NCI-H2196 treated with DMSO at 0.1 percent for 48 hours (cell line): Measurements from ENCODE around the gene TUBB4A.

ENCODE experiments used
- DNase-seq: peaks from one replicate; lab custom pipeline; 2025; ENCODE audit not compliant: unreplicated experiment; lab: John Stamatoyannopoulos, UW

Gene TUBB4A

DNA sequence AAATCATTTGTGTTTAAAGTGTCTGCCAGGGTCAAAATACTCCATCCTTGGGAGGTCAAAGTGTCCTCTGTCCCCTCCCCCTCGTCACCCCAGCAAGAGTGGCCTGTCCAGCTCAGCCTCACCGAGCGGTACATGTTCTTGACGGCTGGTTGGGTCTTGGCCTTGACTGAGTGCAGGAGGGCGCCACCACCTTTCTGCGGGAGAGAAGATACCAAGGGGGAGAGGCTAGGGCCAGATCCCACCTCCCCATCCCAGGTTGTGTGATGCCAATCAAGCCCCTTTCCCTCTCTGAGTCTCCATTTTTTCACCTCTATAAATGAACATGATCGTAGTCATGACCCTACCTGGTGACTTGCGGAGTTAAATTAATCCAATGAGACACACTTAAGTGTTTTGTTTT is 31.9 kb downstream of the TUBB4A start:
- no peak for DNase-seq

GRCh38 chr19:6467384-6467783 is 34.7 kb downstream of the TUBB4A start:
- DNase-seq: no peak

GRCh38 chr19:6466526-6467248 is 35.4 kb downstream of the TUBB4A start:
- DNase-seq: no peak

DNA sequence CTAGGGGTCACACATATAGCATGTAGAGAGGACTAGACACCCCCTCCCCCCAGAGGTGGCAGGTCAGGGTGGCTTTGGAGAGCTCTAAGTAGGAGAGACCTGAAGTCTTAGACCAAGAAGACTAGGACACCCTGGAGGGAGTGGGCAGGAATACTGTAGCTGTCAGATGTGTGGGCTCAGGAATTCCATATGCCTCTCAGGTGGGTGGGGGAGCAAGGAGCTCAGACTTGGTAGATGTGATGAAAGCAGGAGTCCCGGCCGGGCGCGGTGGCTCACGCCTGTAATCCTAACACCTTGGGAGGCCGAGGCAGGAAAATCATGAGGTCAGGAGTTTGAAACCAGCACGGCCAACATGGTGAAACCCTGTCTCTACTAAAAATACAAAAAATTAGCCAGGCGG is 36.4 kb downstream of the TUBB4A start:
- no peak for DNase-seq

- DNase-seq: no peak
Observed at GRCh38 chr19:6465006-6465405, 37.1 kb downstream of the TUBB4A start.

DNA sequence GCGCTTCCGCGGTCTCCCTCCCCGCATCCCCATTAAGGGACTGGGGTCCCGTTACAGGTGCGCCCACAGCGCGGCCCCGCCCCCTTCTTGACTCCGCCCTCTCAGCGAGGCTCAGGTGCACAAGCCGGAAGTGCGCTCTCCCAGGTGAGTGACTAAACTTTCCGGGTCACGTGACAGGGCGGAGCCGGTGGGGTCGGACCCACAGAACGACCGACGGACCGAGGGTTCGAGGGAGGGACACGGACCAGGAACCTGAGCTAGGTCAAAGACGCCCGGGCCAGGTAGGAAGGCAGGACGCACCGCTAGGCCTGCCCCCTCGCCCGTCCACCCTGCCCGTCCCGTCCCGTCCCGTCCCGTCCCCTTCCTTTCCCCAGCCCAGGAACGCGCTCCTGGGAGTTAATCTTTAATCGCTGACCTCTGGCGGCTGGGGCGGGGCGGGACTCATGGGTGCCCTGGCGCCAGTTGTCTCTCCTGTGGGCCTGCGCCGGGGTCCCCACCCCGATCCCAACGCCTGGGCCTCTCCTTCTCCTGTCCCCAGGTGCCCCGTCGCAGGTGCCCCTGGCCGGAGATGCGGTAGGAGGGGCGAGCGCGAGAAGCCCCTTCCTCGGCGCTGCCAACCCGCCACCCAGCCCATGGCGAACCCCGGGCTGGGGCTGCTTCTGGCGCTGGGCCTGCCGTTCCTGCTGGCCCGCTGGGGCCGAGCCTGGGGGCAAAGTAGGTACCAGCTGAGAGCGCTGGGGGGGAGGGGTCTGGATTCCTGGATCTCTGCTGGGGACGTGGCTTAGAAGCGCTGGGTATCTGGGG is 37.8 kb downstream of the TUBB4A start, which contains the start of gene CRB3:
CRB3 (plus strand) TSS at position 202 of the 804 bp plus-strand sequence; CDS start at position 633, 431 bp downstream.
- peak; percentile 50 for DNase-seq

- DNase-seq: peak; percentile 96
Observed at GRCh38 chr19:6460099-6460884, 41.8 kb downstream of the TUBB4A start.

GRCh38 chr19:6459262-6460098 is 42.6 kb downstream of the TUBB4A start, which contains the start of gene SLC25A23:
Gene SLC25A23, minus strand, starts transcription at chr19:6459792. Its CDS starts 164 bp downstream, at chr19:6459628.
- DNase-seq: no peak

DNA sequence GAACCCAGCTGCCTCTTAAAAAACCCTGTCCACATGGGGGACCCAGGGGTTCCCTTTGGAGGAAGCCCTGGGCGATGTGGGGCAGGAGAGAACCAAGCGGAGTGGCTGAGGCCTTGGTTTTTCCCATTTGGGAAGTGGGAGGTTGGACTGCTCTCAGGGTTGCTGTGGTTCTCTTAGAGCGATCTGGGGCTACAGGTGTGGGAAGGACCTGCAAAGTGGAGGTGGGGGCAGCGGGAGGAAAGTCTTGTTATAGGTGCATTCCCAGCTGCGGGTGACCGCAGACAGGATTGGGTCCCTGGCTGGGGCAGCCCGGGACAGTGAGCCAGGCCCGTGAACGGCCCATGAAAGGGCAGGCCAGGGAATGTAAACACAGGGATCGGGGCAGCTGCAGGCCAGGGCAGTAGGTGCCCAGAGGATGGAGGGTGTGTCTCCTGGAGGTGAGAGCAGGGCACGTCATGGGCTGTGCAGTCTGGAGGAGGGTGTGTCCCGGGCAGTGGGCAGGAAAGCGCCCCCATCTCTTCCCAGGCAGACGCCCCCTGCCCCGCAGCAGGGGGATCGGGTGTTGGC is 43.3 kb downstream of the TUBB4A start:
- DNase-seq: no peak

DNA sequence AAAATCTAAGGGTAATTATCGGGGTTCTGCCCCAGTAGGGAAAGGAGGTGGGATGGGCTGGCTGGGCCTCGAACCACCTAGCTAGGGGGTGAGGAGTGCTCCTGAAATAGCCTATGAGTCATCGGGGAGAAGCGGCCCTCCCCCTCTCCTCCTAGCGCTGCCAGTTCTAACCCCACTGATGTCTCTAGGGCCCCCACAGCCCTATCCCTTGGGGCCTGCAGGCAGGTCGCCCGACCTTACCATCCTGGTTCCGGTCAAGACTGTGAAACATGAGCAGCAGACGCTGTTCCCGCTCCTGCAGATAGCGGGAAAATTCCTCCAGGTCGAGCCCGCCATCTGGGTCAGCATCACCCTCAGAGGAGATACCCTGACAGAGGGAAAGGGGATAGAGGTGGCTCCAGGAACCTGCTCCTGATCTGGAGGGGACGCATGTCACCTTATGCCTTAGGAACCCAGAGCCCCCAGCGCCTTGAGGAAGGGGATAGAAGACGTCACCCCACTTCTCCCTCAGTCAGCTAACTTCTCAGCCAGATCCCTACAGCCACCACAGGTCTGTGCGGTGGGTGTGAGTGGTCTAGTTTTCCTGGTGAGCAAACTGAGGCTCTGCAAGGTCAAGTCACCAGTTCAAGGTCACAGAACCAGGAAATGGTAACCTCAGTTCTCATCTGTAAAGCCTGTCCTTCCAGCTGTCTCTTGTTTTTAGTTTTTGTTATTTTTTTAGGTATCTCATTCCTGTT is 44.0 kb downstream of the TUBB4A start:
- DNase-seq: no peak

- DNase-seq: no peak
Observed at GRCh38 chr19:6455924-6456323, 46.2 kb downstream of the TUBB4A start.

DNA sequence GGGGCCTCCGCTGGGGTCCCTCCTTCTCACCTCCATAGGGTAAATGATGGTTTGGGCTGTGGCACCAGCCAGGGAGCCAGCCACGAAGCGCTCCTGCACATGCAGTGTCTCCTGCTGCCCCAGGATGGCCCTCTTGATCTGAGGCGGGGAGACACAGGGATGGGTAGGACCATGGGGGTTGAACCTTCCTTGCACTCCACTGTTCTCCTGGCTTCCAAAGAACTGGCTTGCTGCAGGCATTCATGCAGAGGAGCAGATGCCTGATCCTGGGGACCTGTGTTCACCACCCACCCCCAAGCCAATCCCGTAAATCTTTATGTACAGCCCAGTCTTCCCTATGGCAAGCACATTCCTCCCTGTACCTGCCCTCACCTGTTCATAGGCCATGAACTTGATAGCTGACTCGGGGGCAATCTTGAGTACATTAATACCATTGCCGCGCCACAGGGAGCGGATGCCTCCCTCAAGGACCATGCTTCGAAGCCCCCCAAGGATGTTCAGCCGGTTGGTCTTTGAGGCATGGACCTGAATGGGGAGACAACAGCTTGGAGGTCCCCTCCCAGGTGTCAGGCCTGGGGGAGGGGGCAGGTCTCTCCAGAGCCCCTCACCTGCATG is 48.1 kb downstream of the TUBB4A start:
- no peak for DNase-seq

DNA sequence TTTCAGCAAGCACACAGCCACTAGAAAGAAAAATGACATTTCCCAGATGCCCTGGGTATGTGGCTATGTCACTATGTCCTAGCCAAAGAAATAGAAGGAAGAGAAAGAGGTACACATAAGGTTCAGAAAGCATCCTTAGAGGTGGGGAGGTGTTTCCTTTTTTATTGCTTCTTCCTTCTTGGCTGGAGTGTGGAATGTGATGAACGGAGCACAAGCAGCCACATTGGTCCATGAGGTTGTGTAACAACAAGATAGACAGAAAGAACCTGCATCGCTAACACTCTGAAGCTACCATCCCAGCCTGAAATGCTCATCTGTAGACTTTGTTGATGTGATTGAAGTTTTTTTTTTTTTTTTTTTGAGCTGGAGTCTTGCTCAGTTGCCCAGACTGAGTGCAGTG is 49.2 kb downstream of the TUBB4A start:
- DNase-seq: no peak

DNA sequence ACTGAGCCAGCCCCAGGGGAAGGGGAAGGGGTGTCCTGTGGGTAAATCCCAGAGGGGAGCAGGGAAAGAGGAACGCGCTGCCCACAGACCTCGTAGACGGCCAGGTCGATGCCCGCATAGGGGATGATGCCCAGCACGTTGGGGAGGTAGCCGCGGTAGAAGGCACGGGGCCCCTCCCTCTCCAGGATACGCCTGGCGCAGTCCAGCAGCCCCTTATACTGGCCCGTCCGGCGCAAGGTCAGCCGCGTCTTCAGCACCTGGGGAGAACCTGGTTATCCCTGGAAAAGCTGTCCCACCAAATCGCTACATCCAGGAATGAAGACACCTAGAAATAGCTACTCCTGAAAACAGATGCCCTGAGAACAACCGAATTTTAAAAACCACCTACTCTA is 49.9 kb downstream of the TUBB4A start:
- DNase-seq: no peak

GRCh38 chr19:6451583-6452222 is 50.4 kb downstream of the TUBB4A start:
- no peak for DNase-seq

DNA sequence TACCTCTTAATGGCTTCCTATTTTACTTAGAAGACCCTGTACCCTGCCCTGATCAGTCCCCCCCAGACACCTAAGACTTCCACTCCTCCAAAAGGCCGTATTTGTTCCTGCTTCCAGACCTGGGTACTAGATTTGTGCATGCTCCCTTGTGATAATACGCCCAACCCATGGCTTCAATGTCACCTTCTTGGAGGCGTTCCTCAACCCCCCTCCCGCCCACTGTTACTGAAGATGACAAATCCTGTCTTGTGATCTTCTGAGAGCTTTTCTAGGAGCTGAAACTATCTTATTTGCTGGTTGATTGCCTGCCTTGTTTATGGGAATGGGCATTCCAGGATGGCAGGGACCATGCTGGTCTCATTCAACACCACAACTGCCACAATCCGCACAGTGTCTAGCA is 51.9 kb downstream of the TUBB4A start:
- DNase-seq: no peak

DNA sequence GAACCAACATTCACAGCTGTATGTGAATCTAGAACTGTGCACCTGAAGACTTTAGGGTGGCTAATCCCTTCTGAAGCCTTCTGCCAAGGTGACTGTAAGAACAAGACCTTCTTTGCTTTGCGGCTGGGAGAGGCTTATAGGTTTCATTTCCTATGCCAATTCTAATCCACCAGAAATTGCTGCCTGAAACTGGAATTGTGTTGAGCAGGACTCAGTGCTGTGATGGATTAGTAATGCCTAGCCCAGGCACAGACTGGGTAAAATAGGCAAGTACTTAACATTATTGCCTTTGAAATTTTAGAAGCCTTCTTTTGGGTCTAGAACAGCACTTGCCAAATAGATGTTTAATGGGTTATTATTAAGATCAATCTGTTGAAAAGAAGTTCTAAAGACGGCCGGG is 54.1 kb downstream of the TUBB4A start:
- no peak for DNase-seq

- no peak for DNase-seq
Observed at GRCh38 chr19:6446452-6446851, 55.7 kb downstream of the TUBB4A start.
